Measurements from ENCODE around the gene VPS36.

DNA sequence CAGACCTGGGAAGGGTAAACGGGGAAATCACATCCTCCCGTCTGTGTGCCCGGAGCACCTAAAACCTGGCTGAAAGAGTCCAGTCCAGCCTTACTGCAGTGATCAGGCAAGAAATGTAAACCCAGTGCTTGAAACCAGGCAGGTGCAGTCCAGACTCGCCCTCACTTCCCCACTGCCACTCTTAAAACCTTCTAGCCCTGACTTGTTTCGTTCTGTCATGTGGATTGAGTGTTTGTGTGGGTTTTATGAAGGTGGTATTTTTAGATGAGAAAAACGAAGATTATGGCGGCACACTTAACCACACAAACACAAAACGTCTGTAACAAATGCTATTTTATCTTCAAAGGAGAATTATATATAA lies 4.0 kb upstream of the VPS36 start:
- TF ChIP-seq EZH2 (IDR thresholded peaks at IDR 0.05; ENCODE audit: low read depth, low read length, severe bottlenecking) (no peak), TAF1 (IDR thresholded peaks at IDR 0.05; ENCODE audit: low read depth, low read length) (no peak), RAD21 (IDR thresholded peaks at IDR 0.05 in 1 of 2, conservative IDR thresholded peaks at IDR 0.05 in 1 of 2; ENCODE audit: low read depth in 2 of 2, low read length in 2 of 2) (no peak), POLR2AphosphoS5 (IDR thresholded peaks at IDR 0.05; ENCODE audit: low read depth, low read length) (no peak), EP300 (IDR thresholded peaks at IDR 0.05; ENCODE audit: borderline replicate concordance in 1 of 2, low read depth in 2 of 2, low read length in 2 of 2) (no peak), EGR1 (IDR thresholded peaks at IDR 0.05; ENCODE audit: borderline replicate concordance, low read depth, low read length) (no peak), JUND (IDR thresholded peaks at IDR 0.05; ENCODE audit: low read length) (no peak)
- TF ChIP-seq, protein P1, sequence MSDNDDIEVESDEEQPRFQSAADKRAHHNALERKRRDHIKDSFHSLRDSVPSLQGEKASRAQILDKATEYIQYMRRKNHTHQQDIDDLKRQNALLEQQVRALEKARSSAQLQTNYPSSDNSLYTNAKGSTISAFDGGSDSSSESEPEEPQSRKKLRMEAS (IDR thresholded peaks at IDR 0.05): no peak
- TF ChIP-seq, protein P2, sequence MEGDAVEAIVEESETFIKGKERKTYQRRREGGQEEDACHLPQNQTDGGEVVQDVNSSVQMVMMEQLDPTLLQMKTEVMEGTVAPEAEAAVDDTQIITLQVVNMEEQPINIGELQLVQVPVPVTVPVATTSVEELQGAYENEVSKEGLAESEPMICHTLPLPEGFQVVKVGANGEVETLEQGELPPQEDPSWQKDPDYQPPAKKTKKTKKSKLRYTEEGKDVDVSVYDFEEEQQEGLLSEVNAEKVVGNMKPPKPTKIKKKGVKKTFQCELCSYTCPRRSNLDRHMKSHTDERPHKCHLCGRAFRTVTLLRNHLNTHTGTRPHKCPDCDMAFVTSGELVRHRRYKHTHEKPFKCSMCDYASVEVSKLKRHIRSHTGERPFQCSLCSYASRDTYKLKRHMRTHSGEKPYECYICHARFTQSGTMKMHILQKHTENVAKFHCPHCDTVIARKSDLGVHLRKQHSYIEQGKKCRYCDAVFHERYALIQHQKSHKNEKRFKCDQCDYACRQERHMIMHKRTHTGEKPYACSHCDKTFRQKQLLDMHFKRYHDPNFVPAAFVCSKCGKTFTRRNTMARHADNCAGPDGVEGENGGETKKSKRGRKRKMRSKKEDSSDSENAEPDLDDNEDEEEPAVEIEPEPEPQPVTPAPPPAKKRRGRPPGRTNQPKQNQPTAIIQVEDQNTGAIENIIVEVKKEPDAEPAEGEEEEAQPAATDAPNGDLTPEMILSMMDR (IDR thresholded peaks at IDR 0.05; ENCODE audit: control extremely low read depth in 1 of 3, insufficient read depth in 1 of 3, low read depth in 1 of 3, low read length in 3 of 3): no peak

Data from H1 (cell line).